CD4-positive, alpha-beta T cell treated with Interferon gamma for 1 hour (primary cell): ENCODE results near the gene CNTLN.
"Not testable (repeated sequence)": the region's sequence is repeated elsewhere in the genome, so short reads cannot be mapped to it uniquely, and the experiment has no call there.

Experiments used
- DNase-seq: peaks from one replicate; pipeline ENCODE4 v3.0.0-alpha.2; 2020

CNTLN gene

GRCh38 chr9:17204611-17205152 is 69.8 kb downstream of the CNTLN start:
- no peak for DNase-seq

GRCh38 chr9:17216011-17216410 is 81.2 kb downstream of the CNTLN start:
- DNase-seq: no peak

GRCh38 chr9:17216646-17217045 is 81.8 kb downstream of the CNTLN start:
- no peak for DNase-seq

- DNase-seq: no peak
Observed at GRCh38 chr9:17217272-17217671, 82.4 kb downstream of the CNTLN start.

- DNase-seq: no peak
Observed at GRCh38 chr9:17219261-17219660, 84.4 kb downstream of the CNTLN start.

- DNase-seq: no peak
Observed at GRCh38 chr9:17222932-17223331, 88.1 kb downstream of the CNTLN start.

GRCh38 chr9:17225407-17225806 is 90.6 kb downstream of the CNTLN start:
- no peak for DNase-seq

GRCh38 chr9:17229945-17230560 is 95.2 kb downstream of the CNTLN start:
- no peak for DNase-seq

- DNase-seq: no peak
Observed at GRCh38 chr9:17230646-17231045, 95.8 kb downstream of the CNTLN start.

- DNase-seq: no peak
Observed at GRCh38 chr9:17236147-17236546, 101.3 kb downstream of the CNTLN start.

- no peak for DNase-seq
Observed at GRCh38 chr9:17246770-17247169, 111.9 kb downstream of the CNTLN start.

- DNase-seq: no peak
Observed at GRCh38 chr9:17251100-17251499, 116.3 kb downstream of the CNTLN start.

- not testable (repeated sequence) for DNase-seq
Observed at GRCh38 chr9:17268531-17269188, 133.8 kb downstream of the CNTLN start.

- no peak for DNase-seq
Observed at GRCh38 chr9:17269799-17270198, 135.0 kb downstream of the CNTLN start.

- no peak for DNase-seq
Observed at GRCh38 chr9:17272536-17272935, 137.7 kb downstream of the CNTLN start.

- no peak for DNase-seq
Observed at GRCh38 chr9:17280350-17281012, 145.6 kb downstream of the CNTLN start.

GRCh38 chr9:17290673-17291072 is 155.8 kb downstream of the CNTLN start:
- DNase-seq: not testable (repeated sequence)

GRCh38 chr9:17291766-17292165 is 156.9 kb downstream of the CNTLN start:
- no peak for DNase-seq

- DNase-seq: no peak
Observed at GRCh38 chr9:17293685-17294084, 158.8 kb downstream of the CNTLN start.

- DNase-seq: no peak
Observed at GRCh38 chr9:17294822-17295624, 160.2 kb downstream of the CNTLN start.

GRCh38 chr9:17315341-17315740 is 180.5 kb downstream of the CNTLN start:
- DNase-seq: no peak

GRCh38 chr9:17318821-17319320 is 184.0 kb downstream of the CNTLN start:
- DNase-seq: no peak

GRCh38 chr9:17319864-17320263 is 185.0 kb downstream of the CNTLN start:
- no peak for DNase-seq
